ENCODE measurements around the gene SPAG16.

DNA sequence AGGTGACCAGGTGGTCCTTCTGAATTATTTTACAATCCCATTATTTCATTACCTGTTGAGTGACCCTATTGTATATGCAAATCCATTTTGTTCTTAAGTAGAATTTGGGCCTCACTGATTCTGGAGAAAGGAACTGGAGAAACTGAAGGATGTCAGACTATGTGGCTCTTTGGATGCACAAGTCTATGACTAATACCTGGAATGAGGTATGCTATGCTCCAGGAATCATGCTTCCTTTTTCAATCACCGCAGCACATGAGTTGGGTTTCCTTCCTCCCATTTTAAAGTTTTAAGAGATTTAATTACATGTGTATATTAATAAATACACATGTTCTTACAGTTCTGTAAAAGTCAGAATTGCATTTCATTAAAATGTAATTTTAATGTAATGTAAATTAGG, 872.7 kb downstream of the SPAG16 start:
- TF ChIP-seq, protein P1, sequence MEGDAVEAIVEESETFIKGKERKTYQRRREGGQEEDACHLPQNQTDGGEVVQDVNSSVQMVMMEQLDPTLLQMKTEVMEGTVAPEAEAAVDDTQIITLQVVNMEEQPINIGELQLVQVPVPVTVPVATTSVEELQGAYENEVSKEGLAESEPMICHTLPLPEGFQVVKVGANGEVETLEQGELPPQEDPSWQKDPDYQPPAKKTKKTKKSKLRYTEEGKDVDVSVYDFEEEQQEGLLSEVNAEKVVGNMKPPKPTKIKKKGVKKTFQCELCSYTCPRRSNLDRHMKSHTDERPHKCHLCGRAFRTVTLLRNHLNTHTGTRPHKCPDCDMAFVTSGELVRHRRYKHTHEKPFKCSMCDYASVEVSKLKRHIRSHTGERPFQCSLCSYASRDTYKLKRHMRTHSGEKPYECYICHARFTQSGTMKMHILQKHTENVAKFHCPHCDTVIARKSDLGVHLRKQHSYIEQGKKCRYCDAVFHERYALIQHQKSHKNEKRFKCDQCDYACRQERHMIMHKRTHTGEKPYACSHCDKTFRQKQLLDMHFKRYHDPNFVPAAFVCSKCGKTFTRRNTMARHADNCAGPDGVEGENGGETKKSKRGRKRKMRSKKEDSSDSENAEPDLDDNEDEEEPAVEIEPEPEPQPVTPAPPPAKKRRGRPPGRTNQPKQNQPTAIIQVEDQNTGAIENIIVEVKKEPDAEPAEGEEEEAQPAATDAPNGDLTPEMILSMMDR (IDR thresholded peaks at IDR 0.05; ENCODE audit: insufficient read depth, low read depth, low read length) = no peak
- TF ChIP-seq EZH2 (IDR thresholded peaks at IDR 0.05; ENCODE audit: insufficient read depth, low read length) = no peak

Data from astrocyte (in vitro differentiated cells and primary cell).